SKM-1 (cell line): ENCODE data around the gene WDR47.
"Not testable (repeated sequence)": the region's sequence is repeated elsewhere in the genome, so short reads cannot be mapped to it uniquely, and the experiment has no call there.

Source experiments
- DNase-seq: peaks from one replicate; lab custom pipeline; 2025; ENCODE audit not compliant: unreplicated experiment; lab: John Stamatoyannopoulos, UW

Gene WDR47

DNA sequence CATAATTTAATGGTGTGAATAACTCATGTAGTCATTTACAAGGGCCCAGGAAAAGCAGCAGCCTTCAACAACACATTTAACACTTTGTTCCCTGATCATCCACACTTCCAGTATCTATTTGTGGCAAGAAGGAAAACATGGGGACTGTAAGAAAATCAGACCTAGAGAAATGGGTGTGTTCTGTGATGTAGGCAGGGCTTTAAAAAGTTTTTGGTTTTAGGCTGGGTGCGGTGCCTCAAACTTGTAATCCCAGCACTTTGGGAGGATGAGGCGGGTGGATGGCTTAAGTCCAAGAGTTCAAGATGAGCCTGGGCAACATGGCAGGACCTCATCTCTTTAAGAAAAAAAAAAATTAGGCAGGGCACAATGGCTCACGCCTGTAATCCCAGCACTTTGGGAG lies 14.2 kb upstream of the WDR47 start:
- DNase-seq, result no peak

DNA sequence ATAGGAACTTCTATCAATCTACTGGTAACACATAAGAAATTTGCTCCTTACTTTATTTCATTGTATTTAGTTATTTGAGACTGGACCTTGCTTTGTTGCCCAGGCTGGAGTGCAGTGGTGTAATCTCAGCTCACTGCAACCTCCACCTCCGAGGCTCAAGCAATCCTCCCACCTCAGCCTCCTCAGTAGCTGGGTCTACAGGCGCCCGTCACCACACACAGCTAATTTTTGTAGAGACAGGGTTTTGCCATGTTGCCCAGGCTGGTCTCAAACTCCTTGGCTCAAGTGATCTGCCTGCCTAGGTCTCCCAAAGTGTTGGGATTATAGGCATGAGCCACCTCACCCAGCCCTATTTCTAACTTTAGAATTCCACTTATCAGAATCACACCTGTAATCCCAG lies 10.2 kb upstream of the WDR47 start:
- not testable (repeated sequence) for DNase-seq

DNA sequence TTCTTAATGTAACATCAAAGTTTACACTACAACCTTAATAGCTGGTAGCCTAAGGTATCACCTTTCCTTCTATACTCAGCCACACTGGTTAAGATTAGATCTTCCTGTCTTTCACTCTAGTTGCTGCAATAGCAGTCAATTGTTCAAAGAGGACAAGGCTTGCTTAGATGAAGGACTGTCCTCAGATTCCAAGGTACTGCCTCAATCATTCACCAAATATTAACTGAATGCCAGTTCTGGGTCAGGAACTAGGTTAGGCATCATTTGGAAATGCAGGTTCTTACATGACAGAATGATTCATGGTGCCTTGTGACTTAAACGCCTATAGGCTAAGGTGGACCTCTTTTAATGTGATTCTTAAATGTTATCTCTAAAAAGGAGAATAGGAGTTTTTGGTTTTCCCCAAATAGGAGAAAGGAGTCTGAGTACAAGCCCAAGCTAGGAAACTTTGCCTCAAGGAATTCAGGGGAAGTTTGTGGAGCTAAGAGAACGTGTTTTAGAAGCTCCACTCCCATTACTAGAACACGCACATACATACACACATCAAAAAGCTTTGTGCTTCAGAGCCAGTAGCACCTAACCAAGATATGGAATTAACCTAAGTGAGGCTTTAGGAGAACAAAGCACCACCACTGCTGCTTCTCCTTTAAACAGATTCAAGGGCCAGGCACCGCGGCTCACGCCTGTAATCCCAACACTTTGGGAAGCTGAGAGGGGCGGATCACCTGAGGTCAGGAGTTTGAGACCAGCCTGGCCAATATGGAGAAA lies 8.5 kb upstream of the WDR47 start:
- DNase-seq, result no peak

DNA sequence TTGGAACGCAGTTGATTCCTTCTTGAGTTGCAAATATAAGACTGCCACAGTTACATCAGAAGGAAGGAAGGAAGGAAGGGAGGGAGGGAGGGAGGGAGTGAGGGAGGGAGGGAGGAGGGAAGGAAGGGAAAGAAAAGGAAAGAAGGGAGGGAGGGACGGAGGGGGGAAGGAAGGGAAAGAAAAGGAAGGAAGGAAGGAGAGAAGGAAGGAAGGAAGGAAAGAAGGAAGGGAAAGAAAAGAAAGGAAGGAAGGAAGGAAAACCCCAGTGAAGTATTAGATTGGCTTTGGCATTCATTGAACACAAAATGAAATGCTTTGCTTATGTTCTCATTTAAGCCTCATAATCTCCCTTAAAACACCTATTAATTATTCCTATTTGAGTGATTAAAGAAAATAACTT lies 6.4 kb upstream of the WDR47 start:
- DNase-seq, result no peak

DNA sequence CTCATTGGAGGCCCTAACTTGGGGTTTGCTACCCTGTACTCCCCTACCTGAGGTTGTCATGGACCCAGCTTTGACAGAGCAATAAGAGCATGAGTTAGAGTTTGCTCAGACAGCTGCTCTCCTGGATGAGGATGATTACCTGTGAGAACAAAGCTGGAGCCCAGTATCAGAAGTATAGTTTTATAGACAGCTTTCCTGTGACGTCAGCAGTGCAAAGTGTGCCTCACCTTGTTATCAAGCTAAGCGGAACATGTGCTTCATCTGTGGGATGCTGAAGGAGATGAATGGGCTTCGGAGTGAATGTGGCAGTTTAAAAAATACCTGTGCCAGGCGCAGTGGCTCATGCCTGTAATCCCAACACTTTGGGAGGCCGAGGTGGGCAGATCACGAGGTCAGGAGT lies 5.4 kb upstream of the WDR47 start:
- DNase-seq, result no peak

DNA sequence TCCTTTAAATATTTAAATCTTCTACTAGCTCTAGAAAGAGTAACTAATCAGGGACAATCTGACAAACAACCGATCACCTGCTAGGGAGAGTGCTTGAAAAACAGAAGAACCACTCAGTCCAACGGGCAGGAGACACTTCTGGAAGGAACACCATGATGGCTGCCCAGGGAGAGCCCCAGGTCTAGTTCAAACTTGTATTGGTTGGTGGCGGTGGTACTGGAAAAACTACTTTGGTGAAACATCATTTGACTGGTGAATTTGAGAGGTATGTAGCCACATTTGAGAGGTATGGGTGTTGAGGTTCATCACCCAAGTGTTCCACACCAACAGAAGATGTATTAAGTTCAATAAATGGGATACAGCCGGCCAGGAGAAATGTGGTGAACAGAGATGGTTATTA lies 4.8 kb upstream of the WDR47 start:
- DNase-seq, result no peak

DNA sequence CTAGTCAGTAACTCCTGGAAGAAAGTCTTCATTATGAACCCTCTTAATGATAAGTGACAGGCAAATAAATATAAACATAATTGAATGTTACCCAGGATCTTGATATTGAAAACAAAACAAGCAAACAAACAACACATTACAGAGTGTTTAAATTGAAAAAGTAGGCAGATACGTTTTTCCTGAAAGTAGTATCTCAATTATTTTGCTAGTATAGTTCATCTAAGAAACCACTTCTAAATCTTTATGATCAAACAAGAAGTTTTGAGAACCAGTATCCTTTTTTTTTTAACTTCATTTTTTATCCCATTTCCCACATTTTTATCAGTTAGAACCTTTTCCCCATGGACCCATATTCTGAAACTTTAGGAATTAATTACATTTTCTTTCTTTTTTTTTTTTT lies 3.7 kb upstream of the WDR47 start:
- no peak for DNase-seq

DNA sequence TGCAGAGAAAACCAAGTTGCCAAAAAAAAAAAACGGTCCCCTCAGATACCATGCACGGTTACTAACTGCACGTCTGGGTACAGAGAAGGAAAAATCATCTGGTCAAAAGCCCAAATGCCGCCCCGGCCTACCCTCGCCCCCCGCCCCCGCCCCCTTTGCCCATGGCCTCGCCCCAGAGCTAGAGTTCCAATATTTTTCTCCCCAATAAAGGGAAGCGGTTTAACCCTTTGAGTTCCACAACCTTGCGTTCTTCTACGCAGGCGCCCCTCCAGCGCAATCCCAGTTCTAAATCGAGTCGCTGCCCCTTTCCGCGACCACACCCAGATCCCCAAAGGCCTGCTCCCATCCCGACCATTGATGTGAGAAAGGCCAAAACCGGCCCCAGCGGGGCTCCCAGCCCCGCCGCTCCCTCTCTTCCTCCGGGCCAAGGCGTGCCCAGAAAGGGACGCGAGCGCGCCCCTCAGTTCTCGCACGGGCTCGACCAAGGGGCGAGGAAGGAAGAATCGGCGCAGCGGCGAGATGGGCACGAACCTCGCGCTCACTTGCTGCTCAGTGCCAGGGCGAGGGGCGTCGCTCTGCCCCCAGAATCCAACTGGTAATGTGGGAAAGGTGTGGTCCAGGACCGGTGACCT lies 797 bp downstream of the WDR47 start:
- DNase-seq, result no peak

DNA sequence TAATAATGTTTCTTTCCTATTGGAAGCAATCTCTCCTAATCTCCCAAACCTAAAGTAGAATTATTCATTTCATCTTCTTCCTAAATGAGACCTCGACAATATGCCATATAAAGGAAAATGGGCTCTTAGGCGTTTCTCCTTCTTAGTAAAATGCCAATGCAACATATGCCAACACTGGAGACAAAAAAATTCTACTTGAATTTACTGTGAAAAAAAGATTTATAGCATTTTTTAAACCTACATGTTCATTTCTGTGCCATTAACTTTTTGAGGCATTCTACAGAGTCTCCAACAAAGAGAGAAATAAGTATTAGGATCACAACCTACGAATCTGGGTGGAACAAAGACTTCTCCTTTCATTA lies 1.3 kb downstream of the WDR47 start:
- no peak for DNase-seq

DNA sequence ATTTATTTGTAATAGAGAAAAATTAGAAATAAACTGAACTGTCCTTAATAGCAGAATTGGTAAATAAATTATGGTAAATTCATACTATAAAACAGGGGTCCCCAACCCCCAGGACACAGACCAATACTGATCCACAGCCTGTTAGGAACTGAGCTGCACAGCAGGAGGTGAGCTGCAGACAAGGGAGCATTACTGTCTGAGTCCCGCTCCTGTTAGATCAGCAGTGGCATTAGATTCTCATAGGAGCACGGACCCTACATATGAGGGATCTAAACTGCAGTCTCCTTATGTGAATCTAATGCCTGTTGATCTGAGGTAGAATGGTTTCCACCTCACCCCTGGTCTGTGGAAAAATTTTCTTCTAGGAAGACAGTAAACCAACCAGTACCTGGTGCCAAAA lies 7.5 kb downstream of the WDR47 start:
- no peak for DNase-seq

DNA sequence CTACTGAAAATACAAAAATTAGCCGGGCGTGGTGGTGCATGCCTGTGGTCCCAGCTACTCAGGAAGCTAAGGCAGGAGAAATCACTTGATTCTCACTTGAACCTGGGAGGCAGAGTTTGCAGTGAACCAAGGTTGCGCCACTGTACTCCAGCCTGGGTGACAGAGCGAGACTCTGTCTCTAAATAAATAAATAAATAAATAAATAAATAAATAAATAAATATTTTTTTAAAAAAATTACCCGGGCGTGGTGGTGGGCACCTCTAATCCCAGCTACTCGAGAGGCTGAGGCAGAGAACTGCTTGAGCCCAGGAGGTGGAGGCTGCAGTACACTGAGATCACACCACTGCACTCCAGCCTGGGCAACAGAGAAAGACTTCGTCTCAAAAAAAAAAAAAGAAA lies 12.4 kb downstream of the WDR47 start:
- DNase-seq, result not testable (repeated sequence)

DNA sequence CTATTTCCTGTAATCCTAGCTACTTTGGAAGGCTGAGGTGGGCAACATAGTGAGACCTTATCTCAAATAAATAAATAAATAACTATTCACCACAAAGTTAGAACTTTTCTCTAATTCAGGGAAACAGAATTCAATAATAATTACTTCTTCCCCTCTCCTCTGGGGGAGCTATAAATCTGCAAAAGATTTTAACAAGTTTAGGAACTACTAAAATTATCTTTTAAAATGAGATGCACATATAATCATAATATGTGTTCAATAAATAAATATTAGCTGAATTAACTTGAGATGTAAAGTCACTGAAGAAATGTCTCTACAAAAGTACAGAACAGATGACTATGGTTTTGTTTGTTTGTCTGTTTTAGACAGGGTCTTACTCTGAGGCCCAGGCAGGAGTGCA lies 14.1 kb downstream of the WDR47 start:
- no peak for DNase-seq

DNA sequence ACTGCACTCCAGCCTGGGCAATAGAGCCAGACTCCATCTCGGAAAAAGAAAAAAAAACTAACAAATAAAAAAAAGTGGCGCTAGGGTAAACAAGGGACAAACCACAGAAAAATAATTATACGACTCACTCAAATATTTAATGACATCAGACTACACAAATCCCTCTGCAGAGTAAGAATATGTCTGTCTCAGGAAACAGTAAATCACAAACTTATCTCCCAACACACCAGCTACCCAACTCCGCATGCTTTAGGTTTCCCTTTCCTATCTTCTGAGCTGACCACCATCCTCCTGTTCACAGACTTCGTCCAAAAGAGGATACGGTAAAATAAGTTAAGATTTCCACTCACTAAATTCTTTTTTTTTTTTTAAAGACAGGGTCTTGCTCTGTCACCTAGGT lies 16.2 kb downstream of the WDR47 start:
- no peak for DNase-seq

DNA sequence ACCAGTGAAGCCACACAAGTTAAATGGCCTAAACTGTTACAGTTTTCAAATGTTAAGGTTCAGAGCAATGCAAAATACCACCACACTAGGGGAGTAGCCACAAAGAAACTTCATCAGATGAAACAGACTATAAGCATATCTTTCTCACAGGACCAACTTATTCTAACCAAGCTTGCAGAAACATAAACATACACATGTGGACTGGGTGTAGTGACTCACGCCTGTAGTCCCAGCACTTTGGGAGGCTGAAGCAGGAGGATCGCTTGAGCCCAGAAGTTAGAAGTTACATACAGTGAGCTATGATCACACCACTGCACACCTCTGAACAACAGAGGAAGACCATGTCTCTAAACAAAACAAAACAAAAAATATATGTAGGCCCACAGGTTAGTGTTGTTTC lies 17.3 kb downstream of the WDR47 start:
- DNase-seq, result no peak

DNA sequence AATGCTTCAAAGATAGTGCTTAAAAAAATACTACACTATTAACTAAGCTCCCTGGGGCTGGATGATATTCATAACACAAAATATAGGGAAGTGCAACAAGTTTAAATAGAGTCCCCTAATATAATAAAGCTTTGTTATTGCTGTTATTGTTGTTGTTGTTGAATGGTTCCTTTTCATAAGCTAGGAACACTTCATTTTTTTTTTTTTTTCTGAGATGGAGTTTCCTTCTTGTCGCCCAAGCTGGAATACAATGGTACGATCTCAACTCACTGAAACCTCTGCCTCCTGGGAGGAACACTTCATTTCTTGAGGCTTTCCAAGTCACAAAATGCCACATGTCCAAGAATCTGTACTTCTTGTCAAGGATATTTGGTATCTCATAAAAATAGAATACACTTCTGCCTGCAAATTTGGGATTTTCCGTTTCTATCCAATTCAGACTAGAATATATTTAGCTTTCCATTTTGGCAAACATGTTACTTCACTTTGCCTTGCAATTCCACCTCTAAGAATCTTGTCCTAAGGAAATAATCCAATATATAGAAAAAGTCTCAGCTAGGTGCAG lies 21.1 kb downstream of the WDR47 start:
- DNase-seq, result no peak

DNA sequence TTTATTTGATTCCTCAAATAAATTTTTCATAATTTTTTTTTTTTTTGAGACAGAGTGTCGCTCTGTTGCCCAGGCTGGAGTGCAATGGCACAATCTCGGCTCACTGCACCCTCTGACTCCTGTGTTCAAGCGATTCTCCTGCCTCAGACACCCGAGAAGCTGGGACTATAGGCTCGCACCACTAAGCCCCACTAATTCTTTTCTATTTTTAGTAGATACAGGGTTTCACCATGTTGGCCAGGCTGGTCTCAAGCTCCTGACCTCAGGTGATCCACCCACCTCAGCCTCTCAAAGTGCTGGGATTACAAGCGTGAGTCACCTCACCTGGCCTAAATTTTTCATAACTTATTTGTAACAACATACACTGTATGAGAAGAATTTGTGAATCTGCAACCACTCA lies 24.2 kb downstream of the WDR47 start:
- not testable (repeated sequence) for DNase-seq

DNA sequence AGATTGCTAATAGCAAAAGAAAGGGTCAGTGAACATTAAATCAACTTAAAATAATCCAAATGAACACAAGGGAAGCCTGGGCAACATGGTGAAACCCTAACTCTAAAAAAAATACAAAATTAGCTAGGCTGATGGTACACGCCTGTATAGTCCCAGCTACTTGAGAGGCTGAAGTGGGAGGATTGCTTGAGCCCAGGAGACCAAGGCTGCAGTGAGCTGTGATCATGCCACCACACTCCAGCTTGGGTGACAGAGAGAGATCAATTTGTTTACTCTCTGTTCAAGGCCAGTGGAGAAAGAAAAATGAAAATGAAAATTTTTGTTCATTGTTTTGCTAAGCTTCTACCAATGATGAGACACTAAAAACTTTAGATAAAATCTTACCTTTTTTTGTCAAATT lies 24.8 kb downstream of the WDR47 start:
- no peak for DNase-seq

DNA sequence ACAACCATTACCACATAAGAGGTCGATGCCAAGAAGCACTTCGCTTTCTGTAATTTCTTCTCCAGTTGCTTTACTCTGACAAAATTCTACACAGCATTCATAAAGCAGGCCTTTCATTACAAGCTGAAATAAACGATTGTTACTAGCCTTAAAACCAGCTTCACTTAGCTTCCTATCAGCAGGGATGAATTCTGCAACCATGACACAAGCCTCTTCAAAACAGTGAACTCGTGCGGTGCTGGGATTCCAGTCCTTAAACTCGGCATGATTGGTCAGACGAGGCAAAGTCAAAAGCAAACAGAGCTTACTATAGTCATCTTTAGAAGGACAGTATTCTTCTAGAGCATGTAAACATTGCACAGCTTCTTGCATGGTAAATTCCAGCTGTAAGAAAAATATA lies 30.6 kb downstream of the WDR47 start:
- no peak for DNase-seq

DNA sequence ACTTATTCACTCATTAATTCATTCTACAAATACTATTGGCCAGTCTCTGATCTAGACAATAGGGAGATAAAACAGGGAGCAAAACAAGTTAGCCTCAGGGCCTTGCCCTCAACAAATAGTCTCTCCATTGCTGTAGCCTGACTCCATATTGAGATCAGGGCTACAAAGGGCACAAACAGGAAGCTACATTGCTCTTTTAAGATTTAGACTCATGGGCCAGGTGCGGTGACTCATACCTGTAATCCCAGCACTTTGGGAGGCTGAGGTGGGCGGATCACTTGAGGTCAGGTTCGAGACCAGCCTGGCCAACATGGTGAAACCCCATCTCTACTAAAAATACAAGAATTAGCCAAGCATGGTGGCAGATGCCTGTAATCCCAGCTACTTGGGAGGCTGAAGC lies 45.3 kb downstream of the WDR47 start:
- not testable (repeated sequence) for DNase-seq

DNA sequence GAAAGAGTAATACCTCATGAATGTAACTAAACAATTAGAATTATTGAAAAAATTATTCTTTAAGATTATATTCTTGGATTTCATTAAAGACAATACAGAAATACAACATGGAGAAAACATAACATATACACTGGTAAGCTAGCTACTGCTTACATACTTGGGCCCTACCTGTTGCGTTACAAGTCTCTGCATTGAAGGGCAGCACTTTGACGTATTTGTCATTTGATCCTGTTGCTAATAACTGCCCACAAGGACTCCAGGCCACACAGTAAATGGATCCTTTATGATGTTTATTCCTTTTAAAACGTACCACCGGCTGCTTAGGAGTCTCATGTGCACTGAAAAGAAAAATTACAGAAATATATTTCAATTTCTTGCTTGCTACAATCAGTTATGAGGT lies 58.8 kb downstream of the WDR47 start:
- DNase-seq, result no peak

DNA sequence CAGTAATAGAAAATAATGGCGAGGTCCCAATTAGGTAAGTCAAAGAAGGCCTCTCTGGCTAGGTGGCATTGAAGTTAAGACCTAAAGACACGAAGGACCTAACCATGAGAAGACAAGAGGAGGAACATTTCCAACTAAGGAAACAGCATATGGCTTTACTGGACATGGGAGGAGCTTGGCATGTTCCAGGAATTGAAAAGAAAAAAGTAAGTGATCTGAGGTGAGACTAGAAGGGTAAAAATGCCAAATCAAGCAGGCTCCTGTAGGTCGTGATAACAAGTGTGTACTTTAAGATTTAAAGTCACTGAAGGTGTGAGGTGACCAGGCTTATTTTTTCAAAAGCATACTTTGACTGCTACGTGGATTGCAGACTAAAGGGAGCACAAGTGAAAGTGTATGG lies 65.2 kb downstream of the WDR47 start:
- no peak for DNase-seq

DNA sequence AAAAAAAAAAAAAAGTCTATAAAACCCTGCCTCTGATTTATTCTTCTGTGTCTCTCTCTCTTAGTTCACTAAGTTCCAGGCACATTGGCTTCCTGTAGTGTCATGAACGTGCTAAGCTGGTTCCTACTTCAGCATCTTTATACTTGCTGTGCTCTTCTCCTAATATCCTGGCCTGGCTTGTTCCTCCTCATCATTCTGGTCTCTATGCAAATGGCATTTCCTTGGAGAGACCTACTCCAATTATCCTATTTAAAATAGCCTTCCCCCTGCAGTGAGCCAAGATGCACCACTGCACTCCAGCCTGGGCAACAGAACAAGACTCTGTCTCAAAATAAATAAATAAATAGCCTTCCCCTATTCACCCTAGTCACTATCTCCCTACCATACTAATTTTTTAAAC lies 69.0 kb downstream of the WDR47 start:
- no peak for DNase-seq

DNA sequence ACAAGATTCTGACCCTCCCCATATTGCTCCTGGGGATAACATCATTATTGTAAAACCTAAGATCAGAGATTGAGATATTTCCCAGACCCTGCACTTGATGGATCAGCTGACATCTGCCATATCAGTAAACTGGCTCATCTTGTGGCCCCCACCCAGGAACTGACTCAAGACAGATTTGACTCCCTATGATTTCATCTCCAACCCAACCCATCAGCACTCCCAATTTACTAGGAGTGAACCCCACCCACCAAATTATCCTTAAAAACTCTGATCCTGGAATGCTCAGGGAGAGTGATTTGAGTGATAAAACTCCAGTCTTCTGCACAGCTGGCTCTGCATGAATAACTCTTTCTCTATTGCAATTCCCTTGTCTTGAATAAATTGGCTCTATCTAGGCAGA lies 72.6 kb downstream of the WDR47 start:
- no peak for DNase-seq
